ENCODE results near the gene PIGBOS1. TPM values are rescaled to one million over a fixed set of nuclear protein-coding genes. Genes with fewer than 3 reads are reported as not detected.

The PIGBOS1 gene
- total RNA-seq: 8.7 and 13.9 TPM in 2 replicates

GRCh38 chr15:55318588-55319494 is at the start of gene PIGBOS1, which contains the start of gene PIGB:
Gene PIGBOS1 (minus strand): TSS chr15:55319123. CDS start chr15:55317792, 1,331 bp downstream.
Gene PIGB (plus strand): TSS chr15:55319222. CDS start chr15:55319251, 29 bp downstream.

GRCh38 chr15:55289746-55290527 is 29.0 kb downstream of the PIGBOS1 start, which contains the start of gene RAB27A:
Gene RAB27A (minus strand): TSS chr15:55289813. CDS start chr15:55234934, 54,879 bp downstream.

Other genes starting within 250 kb of the PIGBOS1 start
- gene RSL24D1, start 122.2 kb downstream of the PIGBOS1 start, total RNA-seq: 48.2 and 60.1 TPM in 2 replicates
- 6.3 and 11.3 TPM in 2 replicates for gene RAB27A, start 29.3 kb downstream of the PIGBOS1 start, total RNA-seq
- gene PIGB, start 99 bp upstream of the PIGBOS1 start, total RNA-seq: 14.9 and 15.1 TPM in 2 replicates
- 31.3 and 32.3 TPM in 2 replicates for gene CCPG1, start 89.2 kb upstream of the PIGBOS1 start, total RNA-seq
- 1.5 and 1.7 TPM in 2 replicates for gene PIERCE2, start 89.4 kb upstream of the PIGBOS1 start, total RNA-seq
- 0.80 and 1.3 TPM in 2 replicates for gene DNAAF4, start 189.1 kb upstream of the PIGBOS1 start, total RNA-seq